Measurements from ENCODE around the gene EHF.

DNA sequence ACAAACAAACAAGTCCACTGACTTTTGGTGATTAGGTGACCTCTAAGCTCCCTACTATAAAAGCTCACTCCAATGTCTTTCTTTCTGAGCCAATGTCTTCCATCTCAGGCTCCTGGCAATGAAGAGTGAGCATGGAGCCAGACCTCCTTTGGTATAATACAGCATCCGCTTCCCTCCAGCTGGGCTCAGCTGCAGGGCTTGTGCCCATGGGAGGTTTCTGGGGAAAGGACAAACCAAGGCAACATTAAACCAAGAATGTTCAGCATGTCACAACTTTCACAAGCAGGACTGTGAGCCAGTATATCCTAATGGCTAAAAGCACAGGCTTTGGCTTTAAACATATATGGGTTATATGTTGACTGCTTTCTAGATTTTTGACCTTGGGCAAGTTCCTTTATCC, 58.8 kb downstream of the EHF start:
- TF ChIP-seq POLR2A (IDR thresholded peaks at IDR 0.05) = no peak
- TF ChIP-seq, protein P1, sequence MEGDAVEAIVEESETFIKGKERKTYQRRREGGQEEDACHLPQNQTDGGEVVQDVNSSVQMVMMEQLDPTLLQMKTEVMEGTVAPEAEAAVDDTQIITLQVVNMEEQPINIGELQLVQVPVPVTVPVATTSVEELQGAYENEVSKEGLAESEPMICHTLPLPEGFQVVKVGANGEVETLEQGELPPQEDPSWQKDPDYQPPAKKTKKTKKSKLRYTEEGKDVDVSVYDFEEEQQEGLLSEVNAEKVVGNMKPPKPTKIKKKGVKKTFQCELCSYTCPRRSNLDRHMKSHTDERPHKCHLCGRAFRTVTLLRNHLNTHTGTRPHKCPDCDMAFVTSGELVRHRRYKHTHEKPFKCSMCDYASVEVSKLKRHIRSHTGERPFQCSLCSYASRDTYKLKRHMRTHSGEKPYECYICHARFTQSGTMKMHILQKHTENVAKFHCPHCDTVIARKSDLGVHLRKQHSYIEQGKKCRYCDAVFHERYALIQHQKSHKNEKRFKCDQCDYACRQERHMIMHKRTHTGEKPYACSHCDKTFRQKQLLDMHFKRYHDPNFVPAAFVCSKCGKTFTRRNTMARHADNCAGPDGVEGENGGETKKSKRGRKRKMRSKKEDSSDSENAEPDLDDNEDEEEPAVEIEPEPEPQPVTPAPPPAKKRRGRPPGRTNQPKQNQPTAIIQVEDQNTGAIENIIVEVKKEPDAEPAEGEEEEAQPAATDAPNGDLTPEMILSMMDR (IDR thresholded peaks at IDR 0.05 in 4 of 5, conservative IDR thresholded peaks at IDR 0.05 in 1 of 5) = no peak
